AG04449 (cell line): Measurements from ENCODE around the gene HHIPL1.

Experiments
- CTCF ChIA-PET: fragments of 350-600 bp; formaldehyde crosslinking; extraction: SDS; loops from one replicate; lab custom pipeline; 2021; ENCODE audit warnings: antibody characterized with exemption; lab: Yijun Ruan, JAX
- POLR2A ChIA-PET: fragments of 400-600, 350-600 bp; formaldehyde crosslinking; extraction: SDS; loops from one replicate; lab custom pipeline; 2020; ENCODE audit warnings: antibody characterized with exemption, inconsistent platforms; lab: Yijun Ruan, JAX
- DNase-seq: peaks from one replicate; pipeline ENCODE4 v3.0.0-alpha.2; 2010; ENCODE audit warnings: low read depth, low spot score
- H3K4me3 ChIP-seq: 2 replicates; pipeline ENCODE4 v1.5.1; 2011; ENCODE audit warnings: low read depth, mild to moderate bottlenecking, control low read depth, low read length
- TF ChIP-seq, protein P1 (sequence below): IDR thresholded peaks from one replicate; pipeline ENCODE4 v1.5.1; 2011; ENCODE audit warnings: mild to moderate bottlenecking, moderate library complexity, low read length, control low read depth, inconsistent platforms; ENCODE audit not compliant: insufficient read depth; ENCODE audit errors: missing control alignments

HHIPL1 gene

DNA sequence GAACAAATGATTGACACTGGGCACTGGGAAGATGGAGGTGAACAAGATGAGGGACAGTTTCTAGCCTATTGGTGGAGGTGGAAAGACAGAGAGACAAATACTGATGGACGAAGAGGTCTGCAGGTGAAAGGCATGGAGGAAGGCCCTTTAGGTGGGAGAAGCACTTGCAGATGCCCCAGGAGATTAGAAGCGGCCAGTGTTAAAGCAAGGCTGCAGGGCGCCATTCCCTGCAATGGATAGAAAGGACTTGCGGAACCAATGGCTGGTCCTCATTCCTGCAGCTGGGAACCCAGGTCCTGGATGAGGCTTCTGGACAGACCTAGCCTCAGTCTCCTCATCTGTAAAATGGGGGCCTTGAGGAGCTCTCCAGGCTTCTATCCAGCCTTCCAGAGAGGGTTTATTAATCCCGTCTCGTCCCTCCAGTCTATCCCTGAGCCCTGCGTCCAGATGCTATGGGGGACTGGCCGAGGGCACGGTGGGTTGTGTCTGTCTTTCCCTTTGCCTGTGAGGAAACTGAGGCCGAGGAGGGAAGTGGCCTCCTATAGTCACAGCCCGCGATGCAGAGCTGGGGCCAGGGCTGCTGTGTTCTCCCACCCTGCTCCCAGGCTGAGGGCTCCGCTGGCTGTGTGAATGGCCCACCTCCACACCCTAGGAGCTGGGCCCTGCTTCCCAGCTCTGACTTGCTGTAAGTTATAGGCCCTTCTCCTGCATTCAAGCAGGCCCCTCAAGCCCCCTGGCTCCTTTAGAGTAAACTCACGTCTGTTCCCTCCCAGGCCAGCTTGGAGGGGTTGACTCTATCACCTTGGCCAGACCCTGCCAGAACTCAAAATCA lies 72.1 kb downstream of the HHIPL1 start:
- no peak for DNase-seq
- TF ChIP-seq, protein P1, sequence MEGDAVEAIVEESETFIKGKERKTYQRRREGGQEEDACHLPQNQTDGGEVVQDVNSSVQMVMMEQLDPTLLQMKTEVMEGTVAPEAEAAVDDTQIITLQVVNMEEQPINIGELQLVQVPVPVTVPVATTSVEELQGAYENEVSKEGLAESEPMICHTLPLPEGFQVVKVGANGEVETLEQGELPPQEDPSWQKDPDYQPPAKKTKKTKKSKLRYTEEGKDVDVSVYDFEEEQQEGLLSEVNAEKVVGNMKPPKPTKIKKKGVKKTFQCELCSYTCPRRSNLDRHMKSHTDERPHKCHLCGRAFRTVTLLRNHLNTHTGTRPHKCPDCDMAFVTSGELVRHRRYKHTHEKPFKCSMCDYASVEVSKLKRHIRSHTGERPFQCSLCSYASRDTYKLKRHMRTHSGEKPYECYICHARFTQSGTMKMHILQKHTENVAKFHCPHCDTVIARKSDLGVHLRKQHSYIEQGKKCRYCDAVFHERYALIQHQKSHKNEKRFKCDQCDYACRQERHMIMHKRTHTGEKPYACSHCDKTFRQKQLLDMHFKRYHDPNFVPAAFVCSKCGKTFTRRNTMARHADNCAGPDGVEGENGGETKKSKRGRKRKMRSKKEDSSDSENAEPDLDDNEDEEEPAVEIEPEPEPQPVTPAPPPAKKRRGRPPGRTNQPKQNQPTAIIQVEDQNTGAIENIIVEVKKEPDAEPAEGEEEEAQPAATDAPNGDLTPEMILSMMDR, result no peak
- ChIA-PET POLR2A (no interaction called here), CTCF (interaction anchor here (5.1 kb wide), 1 partner anchor 12 kb away, joined by 44 read pairs; no protein-coding TSS in a partner anchor)
- no peak overlapping the region for H3K4me3 ChIP-seq

DNA sequence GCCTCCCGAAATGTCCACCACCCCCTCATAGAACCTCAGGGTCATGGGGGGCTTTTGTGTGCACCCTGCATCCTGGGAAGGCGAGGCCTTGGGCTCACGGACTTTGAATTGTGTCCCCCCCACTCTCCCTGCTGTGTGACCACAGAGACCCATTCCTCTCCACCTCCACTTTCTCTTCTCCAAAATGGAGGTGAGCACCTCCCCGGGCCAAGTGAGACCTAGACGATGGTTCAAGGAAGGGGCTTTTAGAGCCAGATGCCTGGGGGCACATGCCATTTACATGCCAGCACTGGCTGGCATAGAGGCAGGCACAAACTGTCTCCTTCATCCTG lies 72.7 kb downstream of the HHIPL1 start:
- TF ChIP-seq, protein P1, result no peak
- POLR2A ChIA-PET, result no interaction called here
- CTCF ChIA-PET, result interaction anchor here (5.1 kb wide), 1 partner anchor 12 kb away, joined by 44 read pairs; no protein-coding TSS in a partner anchor
- no peak overlapping the region for H3K4me3 ChIP-seq
- DNase-seq, result no peak

DNA sequence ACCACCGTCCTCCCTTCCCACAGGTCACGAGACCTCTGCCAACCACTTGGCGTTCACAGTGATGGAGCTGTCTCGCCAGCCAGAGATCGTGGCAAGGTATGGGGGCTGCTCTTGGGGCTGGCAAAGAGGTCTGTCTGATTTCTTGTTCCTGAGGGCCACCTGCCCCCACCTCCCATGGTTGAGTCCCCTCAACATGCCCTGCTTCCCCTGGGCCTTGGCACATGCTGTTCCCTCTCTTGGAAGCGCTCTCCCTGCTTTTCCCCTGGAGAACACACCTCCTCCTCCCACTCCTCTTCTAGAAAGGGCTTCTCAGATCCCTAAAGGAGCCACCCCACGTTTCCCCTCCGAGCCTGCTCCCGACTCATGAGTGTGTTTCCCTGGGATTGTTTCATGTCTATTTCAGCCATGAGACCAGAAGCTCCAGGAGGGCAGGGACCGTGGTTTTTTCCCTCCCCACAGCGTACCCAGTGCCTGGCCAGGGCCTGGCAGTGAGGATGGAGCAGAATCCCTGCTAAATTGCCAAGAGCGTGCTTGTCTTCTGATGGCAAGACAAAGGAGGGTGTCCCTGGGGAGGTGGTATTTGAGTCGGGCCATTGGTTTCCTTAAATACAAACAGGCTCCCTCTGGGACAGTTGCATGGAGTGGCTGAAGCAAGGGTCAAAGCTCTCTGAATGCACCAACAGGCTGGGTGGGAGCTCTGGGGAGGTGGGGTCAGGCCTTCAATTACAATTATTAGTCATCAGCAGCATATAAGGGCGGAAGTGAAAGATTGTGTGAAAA lies 73.3 kb downstream of the HHIPL1 start:
- DNase-seq, result no peak
- TF ChIP-seq, protein P1, result no peak
- CTCF ChIA-PET, result interaction anchor here (5.1 kb wide), 1 partner anchor 11 kb away, joined by 44 read pairs; no protein-coding TSS in a partner anchor

DNA sequence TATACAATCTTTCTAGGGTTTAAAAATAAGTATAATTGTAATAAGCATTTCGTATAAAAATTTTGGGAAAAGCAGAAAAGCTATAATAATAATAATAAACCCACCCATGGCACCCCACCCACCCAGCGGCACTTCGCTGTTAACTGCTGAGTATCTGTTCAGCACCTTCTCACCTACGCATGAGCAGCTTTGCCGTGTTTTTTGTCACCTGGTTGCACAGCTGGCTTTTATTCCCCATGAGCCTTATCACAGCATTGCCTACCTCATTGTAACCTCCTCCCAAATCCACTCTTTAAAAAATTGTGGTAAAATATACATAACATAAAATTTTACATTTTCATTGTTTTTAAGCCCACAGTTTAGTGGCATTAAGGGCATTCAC lies 73.9 kb downstream of the HHIPL1 start:
- no peak overlapping the region for H3K4me3 ChIP-seq
- TF ChIP-seq, protein P1, result no peak
- ChIA-PET CTCF (interaction anchor here (5.1 kb wide), 1 partner anchor 10 kb away, joined by 44 read pairs; no protein-coding TSS in a partner anchor), POLR2A (no interaction called here)
- DNase-seq, result no peak

More for the DNA sequence above, 73.3 kb downstream of the HHIPL1 start:
- POLR2A ChIA-PET, result no interaction called here
- no peak overlapping the region for H3K4me3 ChIP-seq

DNA sequence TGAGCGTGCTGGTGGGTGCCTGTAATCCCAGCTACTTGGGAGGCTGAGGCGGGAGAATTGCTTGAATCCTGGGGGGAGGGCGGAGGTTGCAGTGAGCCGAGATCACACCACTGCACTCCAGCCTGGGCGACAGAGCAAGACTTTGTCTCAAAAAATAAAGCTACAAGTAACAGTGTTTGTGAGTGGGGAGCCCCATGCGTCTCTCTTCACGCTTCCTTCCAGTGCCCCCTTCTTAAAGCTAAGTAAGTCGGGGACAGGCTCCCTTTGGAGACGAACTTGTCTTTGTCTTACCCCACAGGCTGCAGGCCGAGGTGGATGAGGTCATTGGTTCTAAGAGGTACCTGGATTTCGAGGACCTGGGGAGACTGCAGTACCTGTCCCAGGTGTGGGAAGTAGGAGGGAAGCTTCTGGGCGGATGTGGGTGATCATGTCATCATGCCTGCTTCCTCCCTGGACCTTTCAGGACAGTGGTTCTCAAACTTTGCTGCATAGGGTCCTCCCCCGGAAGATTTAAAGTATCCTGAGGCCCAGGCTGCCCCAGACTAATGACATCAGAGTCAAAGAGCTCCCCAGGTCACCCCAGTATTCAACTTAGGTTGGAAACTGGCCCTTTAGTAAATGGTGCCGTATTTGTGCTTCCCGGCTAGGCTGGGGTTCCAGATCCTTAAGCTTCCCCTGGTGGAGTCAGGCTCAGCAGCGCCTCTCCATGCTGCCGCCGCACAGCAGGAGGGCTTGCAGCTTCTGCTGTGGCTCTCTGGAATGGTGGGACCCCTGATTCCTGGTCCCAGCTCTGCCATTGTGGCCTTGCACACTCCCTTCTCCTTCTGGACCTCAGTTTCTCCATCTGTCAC lies 76.2 kb downstream of the HHIPL1 start:
- TF ChIP-seq, protein P1, result no peak
- ChIA-PET CTCF (interaction anchor here (1.0 to 2.0 kb wide), 2 partner anchors 9 to 166 kb away, joined by 3 to 12 read pairs; no protein-coding TSS in a partner anchor), POLR2A (no interaction called here)
- no peak for DNase-seq
- no peak overlapping the region for H3K4me3 ChIP-seq
